C4-2B (cell line): ENCODE measurements around the gene C1R.

Experiments
- ZFX ChIP-seq: fragments of 450-650 bp; IDR thresholded peaks from 2 replicates; pipeline ENCODE4 v1.6.1; 2017
- TF ChIP-seq, protein P1 (sequence below): fragments of 450-650 bp; conservative IDR thresholded peaks from 2 replicates; pipeline ENCODE4 v1.5.1; 2017; ENCODE audit warnings: mild to moderate bottlenecking

DNA sequence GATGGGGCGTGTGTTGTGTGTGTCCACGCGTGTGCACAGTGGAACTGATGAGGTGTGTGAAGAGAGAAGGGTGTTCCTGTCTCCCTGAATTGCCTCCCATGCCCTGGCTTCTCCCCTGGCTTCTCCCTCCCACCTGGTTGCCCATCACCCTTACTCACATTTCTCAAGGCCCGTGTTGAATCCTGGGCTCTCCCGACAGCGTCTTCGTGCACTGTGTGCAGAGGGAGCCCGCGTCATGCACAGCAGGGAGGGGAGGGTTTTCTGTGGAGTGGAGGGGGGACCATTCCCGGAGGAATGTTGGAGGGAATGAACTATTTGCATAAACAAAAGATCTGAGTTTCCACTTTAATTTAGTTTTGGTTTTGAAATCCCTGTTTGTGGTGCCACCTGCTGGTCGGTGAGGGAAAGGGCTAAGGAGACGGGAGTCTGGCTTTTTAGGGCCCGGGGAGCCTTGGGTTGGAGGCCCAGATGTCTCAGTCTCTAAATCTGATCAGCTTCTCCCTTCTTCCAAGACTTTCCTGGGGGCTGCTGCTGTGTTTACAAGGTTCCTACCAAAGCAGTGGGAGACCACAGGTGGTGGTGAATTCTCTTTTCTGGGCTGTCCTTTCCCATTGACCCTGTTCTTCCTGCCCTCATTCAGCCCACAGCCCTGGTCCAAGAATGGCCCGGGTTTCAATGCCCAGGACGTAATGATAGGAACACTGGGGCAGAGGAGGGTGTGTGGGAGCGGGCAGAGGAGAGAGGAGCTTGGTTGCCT, at the start of gene C1R:
- TF ChIP-seq, protein P1, sequence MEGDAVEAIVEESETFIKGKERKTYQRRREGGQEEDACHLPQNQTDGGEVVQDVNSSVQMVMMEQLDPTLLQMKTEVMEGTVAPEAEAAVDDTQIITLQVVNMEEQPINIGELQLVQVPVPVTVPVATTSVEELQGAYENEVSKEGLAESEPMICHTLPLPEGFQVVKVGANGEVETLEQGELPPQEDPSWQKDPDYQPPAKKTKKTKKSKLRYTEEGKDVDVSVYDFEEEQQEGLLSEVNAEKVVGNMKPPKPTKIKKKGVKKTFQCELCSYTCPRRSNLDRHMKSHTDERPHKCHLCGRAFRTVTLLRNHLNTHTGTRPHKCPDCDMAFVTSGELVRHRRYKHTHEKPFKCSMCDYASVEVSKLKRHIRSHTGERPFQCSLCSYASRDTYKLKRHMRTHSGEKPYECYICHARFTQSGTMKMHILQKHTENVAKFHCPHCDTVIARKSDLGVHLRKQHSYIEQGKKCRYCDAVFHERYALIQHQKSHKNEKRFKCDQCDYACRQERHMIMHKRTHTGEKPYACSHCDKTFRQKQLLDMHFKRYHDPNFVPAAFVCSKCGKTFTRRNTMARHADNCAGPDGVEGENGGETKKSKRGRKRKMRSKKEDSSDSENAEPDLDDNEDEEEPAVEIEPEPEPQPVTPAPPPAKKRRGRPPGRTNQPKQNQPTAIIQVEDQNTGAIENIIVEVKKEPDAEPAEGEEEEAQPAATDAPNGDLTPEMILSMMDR: peak; percentile 94
- no peak for TF ChIP-seq ZFX
